HT1080 (cell line): Measurements from ENCODE around the gene TLE7. TPM values are rescaled to one million over a fixed set of nuclear protein-coding genes. Genes with fewer than 3 reads are reported as not detected.
A peak's percentile ranks its signal among the peaks of the same experiment; 100 is the strongest.

Experiments
- DNase-seq: peaks from one replicate; pipeline ENCODE4 v3.0.0-alpha.2; 2015; ENCODE audit warnings: low read depth
- total RNA-seq: library from RNA; depleted of rRNA; stranded (reverse); fragments of >200 nt; shearing (Covaris generic); gene quantifications from 2 replicates; pipeline ENCODE4 v1.2.3, GENCODE V29; 2014

Gene TLE7
- total RNA-seq, 1 experiment from 2014 or later, result not detected

DNA sequence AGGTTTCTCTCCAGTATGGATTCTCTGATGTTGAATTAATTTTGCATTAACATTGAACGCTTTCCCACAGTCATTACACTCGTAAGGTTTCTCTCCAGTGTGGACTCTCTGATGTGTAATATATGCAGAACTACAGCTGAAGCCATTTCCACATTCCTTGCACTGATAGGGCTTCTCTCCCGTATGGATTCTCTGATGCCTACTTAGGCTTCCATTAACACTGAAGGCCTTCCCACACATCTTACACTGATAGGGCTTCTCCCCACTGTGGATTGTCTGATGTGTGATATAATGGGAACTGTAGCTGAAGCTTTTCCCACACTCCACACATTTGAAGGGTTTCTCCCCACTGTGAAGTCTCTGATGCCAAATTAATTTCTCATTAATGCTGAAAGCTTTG is 7.2 kb upstream of the TLE7 start:
- DNase-seq, result no peak

DNA sequence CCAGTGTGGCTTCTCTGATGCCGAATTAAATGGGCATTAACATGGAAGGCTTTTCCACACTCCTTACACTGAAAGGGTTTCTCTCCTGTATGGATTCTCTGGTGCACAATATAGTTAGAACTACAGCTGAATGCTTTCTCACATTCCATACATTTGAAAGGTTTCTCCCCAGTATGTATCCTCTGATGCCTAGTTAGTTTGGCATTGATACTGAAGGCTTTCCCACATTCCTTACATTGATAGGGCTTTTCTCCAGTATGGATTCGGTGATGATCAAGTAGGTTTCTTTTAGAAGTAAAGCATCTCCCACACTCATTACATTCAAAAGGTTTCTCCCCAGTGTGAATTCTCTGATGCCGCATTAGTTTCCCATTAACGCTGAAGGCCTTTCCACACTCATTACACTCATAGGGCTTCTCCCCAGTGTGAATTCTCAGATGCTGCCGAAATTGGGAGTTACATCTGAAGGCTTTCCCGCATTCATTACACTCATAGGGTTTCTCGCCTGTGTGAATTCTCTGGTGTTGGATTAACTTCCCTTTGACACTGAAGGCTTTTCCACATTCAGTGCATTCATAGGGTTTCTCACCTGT is 6.5 kb upstream of the TLE7 start:
- no peak for DNase-seq

GRCh38 chr16:71443714-71444113 is 1.9 kb upstream of the TLE7 start:
- DNase-seq, result no peak

- no peak for DNase-seq
Observed at GRCh38 chr16:71441348-71442050, 355 bp downstream of the TLE7 start.

DNA sequence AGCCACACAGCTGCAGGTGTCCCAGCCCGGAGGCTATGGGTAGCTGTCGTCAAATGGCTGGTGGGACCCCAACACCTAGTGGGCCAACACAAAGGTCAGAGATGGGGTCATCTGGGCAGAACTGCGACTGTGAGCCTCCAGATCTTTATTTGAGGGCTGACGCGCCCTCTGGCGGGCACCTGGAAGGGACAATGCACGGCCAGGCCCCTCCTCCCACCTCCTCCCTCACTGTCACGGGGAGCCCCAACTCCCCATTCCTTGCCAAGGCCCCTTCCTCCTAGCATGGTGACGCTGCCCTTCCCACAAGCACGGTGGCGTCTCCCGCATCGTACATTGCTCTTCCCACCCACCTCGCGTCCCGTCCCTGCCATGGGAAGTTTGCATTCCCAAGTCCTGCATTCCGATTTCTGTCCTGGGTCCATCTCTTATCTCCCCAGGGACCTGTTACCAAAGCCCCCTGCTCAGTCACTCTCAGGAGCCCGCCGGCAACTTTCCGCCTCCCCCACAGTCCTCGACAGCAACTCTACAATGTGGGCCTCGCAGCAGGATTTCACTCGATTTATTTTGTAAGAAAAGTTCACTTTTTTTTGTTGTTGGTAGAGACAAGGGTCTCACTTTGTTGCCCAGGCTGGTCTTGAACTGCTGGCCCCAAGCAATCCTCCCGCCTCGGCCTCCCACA is 1.0 kb downstream of the TLE7 start:
- DNase-seq, result no peak

- DNase-seq, result no peak
Observed at GRCh38 chr16:71439523-71439922, 2.3 kb downstream of the TLE7 start.

DNA sequence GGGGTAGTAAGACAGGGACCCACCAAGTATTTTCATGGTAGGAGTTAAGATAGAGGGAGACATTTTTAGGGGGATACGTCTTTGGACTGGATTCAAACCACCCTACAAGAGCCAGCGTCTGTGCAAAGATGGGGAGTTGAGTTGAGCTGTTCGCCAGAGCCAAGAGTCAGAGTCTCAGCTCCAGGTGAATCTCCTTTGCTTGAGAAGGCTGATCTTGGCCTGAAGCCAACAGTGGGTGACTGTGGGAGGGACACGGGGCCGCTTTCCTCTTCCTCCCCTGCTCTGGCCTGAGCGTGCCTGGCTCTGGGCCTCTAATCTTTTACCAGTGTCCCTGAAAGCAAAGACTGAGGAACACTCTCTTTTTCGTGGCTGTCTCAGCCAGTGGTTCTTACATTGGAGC is 5.4 kb downstream of the TLE7 start:
- DNase-seq, result no peak

DNA sequence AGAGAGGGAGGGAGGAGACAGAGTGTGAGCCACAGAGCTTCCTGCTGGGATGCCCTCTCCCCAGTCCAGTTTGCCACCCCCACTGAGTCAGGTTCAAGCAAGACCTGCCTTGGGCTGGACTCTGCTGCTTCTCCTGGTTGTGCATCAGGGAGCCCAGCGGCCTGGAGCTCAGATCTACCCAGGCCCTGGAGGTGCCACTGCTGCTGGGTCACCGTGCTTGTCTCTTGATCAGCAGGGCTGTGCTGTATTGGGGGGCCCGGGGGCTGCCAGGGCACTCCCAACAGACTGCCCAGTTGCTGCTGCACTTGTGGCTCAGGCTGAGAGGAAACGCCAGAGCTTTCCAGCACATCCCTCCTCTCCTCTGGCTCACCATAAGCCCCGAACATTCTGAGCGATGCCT is 8.9 kb downstream of the TLE7 start:
- DNase-seq, result no peak

- no peak for DNase-seq
Observed at GRCh38 chr16:71431991-71432390, 9.9 kb downstream of the TLE7 start.

- no peak for DNase-seq
Observed at GRCh38 chr16:71431176-71431575, 10.7 kb downstream of the TLE7 start.

GRCh38 chr16:71430744-71431143 is 11.1 kb downstream of the TLE7 start:
- DNase-seq, result no peak

GRCh38 chr16:71429581-71429980 is 12.3 kb downstream of the TLE7 start:
- DNase-seq, result no peak

DNA sequence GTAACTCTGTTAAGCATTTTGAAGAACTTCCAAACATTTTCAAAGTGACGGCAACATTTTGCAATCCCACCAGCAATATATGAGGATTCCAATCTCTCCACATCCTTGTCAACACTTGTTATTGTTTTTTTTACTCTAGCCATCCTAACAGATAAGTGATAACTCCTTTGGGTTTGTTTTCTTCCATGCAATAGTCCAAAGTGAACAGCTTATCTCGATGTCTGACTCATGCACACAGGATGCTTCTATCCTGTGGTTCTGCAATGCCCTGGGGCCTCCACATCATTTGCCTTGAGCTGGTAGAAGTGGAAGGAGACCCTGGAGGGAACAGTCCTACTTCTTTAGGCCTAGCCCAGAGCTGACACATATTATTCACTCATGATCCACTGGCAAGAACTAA is 13.0 kb downstream of the TLE7 start:
- no peak for DNase-seq

DNA sequence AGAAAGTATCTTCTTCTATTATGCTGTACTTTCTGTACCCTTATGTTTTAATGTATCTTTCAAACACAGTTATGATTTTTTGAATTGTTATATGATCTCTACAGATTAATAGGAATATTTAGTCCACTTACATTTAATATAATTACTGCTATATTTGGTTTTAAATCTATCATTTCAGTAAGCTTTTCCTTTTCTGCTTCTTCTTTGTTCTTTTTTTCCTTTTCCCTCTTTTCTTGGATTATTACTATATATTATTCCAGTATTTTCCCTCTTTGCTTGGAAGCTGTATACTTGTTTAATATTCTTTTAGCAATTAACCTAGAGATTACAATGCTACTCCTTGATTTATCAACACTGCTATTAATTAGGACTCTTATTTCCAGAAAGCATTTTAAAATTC is 13.5 kb downstream of the TLE7 start:
- no peak for DNase-seq

DNA sequence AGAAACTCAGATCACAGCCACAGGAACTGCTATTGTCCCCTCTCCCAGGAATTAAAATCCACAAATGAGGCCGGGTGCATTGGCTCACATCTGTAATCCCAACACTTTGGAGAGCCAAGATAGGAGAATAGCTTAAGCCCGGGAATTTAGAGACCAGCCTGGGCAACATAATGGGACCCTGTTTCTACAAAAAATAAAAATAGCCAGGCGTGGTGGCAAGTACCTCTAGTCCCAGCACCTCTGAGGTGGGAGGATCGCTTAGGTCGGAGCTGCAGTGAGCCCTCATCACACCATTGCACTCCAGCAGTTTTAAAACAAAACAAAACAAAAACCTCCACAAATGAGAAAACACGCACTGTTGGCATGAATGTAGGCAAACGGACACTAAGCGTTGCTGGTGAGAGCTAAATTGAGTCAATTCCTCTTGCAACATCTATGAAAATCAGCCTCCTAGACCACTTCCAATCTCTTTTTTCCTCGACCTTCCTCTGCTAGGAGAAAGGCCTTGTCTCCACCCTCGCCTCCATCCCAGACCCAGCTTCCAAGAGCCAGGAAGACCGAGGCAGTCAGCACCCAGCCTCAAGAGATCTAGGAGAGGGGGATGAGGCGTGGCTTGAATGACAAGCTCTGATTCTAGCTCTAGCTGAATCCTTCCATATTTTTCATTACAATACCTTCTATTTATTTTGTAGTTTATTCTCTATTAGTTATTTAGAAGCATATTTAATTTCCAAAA is 14.8 kb downstream of the TLE7 start:
- DNase-seq, result no peak

DNA sequence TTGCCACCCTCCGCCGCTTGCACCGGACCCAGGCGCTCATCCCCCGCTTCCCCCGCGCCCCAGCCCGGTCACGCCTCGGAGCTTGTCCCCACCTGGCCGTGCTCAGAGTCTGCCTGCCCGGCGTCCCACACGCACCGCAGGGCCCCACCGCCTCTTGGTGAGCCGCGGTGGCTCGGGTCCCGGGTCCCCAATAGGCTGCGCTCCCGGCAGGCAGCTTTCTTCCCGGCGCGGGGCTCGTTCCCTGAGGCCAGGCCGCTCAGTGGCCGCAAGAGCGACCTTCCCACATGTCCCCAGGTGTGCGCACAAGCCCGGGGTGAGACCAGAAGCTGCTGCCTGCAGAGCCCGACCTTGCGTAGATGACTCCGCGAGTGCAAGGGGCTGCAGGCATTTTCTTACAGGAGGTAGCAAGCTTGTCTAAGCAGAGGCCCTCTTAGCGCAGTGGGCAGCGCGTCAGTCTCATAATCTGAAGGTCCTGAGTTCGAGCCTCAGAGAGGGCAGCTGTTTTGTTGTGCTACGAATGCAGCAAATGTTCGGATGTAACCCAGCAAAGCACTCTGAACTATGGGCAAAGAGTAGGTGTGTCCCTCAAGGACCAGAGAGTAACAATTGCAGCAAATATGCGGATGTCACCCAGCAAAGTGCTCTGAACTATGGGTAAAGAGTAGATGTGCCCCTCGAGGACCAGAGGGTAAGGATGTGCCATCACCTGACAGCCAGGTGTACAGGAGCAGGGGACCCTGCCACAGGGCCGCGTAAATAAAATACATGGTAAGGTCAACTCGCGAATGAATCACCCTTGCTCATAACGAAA is 15.6 kb downstream of the TLE7 start:
- peak; percentile 98 for DNase-seq

DNA sequence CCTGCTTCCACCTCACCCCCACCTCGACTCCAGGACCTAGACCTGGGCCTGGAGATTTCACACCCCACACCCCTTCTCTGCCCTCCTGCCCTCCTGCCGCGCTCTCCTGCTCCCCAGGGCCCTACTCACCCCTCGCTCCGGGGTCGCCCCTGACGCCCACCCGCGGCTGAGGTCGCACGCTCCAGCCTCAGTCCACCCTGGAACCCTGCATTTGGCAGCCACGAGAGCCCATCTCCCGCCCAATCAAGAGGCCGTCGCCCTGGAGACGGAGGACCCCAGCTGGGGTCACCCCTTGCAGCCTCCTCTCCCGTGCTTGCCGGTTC is 16.1 kb downstream of the TLE7 start:
- no peak for DNase-seq

GRCh38 chr16:71424626-71425025 is 17.2 kb downstream of the TLE7 start:
- DNase-seq, result no peak

DNA sequence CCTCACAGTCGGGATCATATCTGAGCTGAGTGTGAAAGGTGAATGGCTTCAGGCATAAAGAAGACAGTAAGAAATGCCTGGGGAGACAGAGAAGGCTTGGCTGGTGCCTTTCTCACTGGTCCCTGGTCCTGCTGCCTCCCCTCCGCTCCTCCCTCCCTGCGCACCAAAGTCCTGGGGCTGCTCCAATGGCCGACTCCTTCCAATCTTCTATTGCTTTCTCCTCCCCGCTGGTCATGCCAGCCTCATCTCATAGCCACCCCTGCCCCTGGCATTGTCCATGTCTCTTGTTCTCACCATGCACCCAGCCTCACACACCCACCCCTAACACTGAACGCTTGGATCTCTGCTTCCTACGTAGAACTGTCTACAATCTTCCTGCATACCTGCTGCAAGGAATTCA is 18.0 kb downstream of the TLE7 start:
- DNase-seq, result no peak

DNA sequence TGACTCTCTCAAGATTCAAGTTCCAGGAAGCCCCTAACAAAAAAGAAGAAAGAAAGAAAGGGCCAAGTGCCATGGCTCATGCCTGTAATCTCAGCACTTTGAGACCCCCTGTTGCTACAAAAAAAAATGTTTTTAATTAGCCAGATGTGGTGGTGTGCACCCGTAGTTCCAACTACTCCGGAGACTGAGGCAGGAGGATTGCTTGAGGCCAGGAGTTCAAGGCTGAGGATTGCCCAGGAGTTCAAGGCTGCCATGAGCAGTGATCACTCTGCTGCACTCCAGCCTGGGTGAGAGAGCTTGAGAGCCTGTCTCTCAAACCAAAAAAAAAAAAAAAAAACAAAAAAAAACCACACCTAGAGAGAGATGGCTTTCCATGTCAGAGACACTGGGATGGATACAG is 18.8 kb downstream of the TLE7 start:
- no peak for DNase-seq

GRCh38 chr16:71421911-71422310 is 19.9 kb downstream of the TLE7 start:
- DNase-seq, result peak; percentile 26

DNA sequence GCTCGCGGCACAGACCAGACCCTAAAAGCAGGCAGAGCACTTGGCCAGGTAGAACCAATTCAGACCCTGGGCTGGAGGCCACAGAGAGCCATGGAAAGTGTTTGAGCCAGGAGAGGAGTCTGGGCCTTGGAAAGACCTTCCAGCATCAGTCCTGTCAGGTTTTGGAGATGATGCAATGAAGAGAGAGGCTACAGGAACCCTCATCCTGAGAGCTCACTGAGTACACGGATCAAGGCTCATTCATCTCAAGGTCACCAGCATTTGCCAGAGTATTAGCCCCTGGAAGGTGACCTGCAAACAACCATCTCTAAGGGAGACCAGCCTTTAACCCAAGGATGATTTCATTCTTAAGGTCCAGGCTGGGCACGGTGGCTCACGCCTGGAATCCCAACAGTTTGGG is 27.8 kb downstream of the TLE7 start:
- no peak for DNase-seq
